Subcutaneous adipose tissue (tissue), 4 donors: ENCODE results near the gene HIP1R. TPM values are rescaled to one million over a fixed set of nuclear protein-coding genes. Genes with fewer than 3 reads are reported as not detected.

Experiments used
- CTCF ChIP-seq: fragments of 450-650 bp; IDR thresholded peaks from one replicate; pipeline ENCODE4 v1.5.1; 2016; ENCODE audit warnings: low read depth, mild to moderate bottlenecking, control low read depth, antibody characterized with exemption, moderate library complexity
- total RNA-seq, 4 donors: library from RNA; depleted of rRNA; stranded (reverse); fragments of >200 nt; gene quantifications; one replicate each; pipeline ENCODE4 v1.1.0, GENCODE V29; 2016

Gene HIP1R
- total RNA-seq, 4 donors from 2014 or later: 13.4 to 70.3 (median 19.7) TPM

GRCh38 chr12:122850048-122850445, 14.8 kb downstream of the HIP1R start:
- no peak for TF ChIP-seq CTCF

GRCh38 chr12:122850695-122851350, 15.6 kb downstream of the HIP1R start:
- no peak for TF ChIP-seq CTCF

- no peak for TF ChIP-seq CTCF
These were observed 16.6 kb downstream of the HIP1R start for GRCh38 chr12:122851820-122852219.

- TF ChIP-seq CTCF: no peak
These were observed 17.3 kb downstream of the HIP1R start for GRCh38 chr12:122852336-122853275.

GRCh38 chr12:122853582-122854245, 18.5 kb downstream of the HIP1R start:
- TF ChIP-seq CTCF: no peak

- TF ChIP-seq CTCF: no peak
These were observed 19.3 kb downstream of the HIP1R start for GRCh38 chr12:122854554-122854953.
